NK-92 treated with Interleukin-12 subunit alpha and Interleukin-12 subunit beta, amount 100 ng/mL, for 24 hours (cell line): ENCODE results near the gene RFX4.
"Not testable (repeated sequence)": the region's sequence is repeated elsewhere in the genome, so short reads cannot be mapped to it uniquely, and the experiment has no call there.

Source experiments
- DNase-seq: peaks from one replicate; lab custom pipeline; 2025; lab: John Stamatoyannopoulos, UW

Gene RFX4

DNA sequence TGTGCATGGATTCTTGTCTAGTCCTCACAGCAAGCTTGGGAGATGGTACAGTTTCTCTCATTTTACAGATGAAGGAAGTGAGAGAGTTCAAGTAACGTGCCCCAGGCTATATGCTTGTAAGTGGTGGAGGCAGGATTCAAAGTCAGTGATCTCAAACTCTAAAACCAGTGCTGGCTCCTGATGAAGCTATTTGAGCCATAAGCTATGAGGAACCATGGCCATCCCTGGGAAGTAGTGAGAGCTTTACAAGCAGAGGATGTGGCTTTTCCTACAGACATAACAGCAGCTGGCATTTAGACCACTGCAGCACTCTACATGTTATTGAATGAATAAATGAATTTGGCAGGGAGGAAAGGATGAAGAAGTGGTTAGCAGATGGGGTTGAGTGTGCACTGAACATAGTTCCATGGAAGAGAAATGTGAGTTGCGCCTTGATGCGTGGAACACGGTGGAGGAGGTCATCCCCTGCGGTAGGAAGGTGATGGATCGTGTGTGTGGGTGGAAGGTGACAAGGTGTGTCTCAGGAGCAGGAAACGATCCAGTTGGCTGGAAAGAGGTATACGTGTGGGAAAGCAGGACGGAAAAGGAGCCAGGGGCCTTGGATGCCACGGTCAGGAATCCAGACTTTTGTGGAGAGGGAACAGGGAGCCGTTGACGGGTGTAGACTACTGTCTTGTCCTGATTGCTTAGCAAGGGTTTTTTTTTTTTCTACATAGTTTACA, 65.2 kb downstream of the RFX4 start:
- no peak for DNase-seq

DNA sequence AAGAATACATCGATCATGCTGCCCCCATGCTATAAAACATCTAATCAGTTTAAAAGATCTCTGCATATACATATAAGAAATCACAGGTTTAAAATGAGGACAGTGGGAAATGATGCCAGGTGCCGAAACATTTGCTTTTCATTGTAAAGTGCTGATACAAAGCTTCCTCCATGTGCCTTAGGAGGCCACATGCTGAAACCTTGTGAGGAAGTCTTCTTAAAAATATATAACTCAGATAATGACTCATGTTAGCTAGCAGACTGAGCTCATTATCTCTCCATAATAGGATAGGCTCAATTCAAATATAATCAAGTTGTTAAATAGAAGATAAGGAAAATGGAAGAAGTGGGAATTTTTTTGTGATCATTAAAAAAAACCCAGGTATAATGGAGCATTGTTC, 65.9 kb downstream of the RFX4 start:
- no peak for DNase-seq

- DNase-seq, result no peak
Observed at GRCh38 chr12:106651552-106651951, 68.7 kb downstream of the RFX4 start.

GRCh38 chr12:106652510-106653015, 69.8 kb downstream of the RFX4 start:
- no peak for DNase-seq

DNA sequence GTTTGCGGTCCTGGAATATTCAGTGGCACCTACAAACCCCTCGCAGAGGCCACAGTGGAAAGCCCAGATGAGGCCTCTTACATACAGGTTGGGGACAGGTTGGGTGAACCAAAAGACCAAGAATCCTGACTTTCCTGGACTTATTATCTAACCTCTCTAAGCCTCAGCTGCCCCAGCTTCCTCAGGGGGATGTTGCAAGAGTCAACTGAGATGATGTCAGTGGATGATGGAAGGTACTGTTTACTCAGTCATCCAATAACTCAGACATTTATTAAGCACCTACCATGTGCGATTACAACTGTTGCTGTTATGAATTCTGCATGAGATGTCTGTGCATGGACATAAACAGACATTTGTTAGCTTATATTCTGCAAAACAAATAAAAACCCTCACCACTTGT, 72.8 kb downstream of the RFX4 start:
- no peak for DNase-seq

GRCh38 chr12:106657488-106657887, 74.7 kb downstream of the RFX4 start:
- DNase-seq, result no peak

DNA sequence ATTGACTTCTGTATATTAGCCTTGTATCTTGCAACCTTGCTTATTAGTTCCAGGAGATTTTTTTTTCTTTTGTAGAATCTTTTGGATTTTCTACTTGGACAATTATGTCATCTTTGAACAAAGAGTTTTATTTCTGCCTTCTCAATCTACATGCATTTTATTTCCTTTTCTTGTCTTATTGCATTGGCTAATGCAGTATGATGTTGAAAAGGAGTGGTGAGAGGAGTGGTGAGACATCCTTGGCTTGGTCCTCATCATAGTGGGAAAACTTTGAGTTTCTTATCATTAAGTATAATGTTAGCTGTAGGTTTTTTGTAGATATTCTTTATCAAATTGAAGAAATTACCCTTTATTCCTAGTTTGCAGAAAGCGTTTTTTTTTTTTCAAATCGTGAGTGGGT, 80.6 kb downstream of the RFX4 start:
- no peak for DNase-seq

DNA sequence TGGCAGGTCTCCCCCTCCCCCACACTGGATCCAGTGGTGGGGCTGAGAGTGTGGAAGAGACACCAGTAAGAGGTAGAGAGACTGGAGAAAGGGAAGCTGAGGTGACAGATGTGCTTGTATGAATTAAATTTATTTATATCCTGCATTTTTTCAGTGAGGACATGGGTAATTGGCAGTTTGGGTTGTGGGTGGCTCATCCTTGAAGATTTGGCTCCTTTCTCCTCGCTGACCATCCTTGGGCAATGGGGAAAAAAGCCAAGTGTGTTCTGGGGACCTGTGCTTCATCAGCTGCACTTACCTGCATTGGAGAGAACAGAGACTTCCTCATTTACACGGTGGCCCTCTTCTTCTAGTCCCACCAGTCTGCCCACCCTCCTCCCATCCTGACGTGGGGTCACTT, 86.4 kb downstream of the RFX4 start:
- no peak for DNase-seq

DNA sequence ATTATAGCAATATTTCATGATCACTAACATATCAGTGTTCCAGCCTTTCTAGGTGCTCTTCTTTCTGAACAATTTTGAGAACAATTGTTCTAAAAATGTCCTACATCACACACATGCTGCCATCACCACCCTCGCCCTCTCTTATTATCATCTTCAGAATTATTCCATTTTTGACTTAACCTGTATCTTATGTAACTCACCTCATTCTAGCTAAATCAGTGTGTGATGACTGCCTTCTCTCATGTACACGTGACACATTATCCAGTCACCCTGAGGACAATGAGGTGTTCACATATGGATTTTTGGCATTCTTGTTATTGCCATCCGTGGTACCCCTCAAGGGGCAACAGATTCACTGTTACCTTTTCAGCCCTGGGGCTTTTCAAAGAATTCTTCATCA, 87.3 kb downstream of the RFX4 start:
- no peak for DNase-seq

- DNase-seq, result no peak
Observed at GRCh38 chr12:106671840-106672239, 89.0 kb downstream of the RFX4 start.

GRCh38 chr12:106672314-106673025, 89.7 kb downstream of the RFX4 start:
- no peak for DNase-seq

GRCh38 chr12:106673141-106673540, 90.3 kb downstream of the RFX4 start:
- no peak for DNase-seq

- DNase-seq, result no peak
Observed at GRCh38 chr12:106675651-106676435, 93.0 kb downstream of the RFX4 start.

DNA sequence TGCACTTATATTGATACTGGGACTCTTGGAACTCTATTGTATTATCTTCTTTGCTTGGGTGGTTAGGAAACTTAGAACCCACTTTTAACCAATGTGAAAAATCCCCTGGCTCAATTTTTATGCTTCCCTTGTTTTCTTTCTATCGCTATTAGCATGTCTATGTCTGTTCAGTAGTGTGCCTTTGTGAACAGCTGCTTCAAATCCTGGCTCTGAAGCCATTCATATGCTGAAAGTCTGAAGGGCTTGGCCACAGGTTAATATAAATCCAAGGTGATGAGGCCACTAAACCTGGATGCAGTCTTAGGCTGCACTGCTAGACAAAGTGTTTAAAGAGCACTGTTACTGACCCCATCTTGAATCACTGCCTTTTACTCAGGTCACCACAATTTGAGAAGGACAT, 96.8 kb downstream of the RFX4 start:
- DNase-seq, result no peak

DNA sequence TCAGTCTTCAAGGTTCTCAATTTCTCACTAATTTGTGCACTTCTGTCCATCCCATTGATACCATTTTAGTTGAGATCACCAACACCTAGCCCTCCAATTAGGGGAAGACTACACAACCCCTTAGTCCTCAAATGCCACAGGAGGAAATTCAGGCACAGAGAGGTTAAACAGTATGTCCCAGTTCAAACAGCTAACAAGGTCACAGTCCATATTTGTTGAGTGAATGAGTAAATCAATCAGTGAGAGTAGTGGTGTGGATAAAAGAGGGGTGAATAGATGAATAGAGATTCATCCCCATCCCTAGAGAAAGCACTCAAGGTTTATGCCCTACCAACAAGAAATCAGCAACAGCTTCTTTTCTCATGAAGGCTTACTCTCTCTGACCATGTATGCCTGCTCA, 97.5 kb downstream of the RFX4 start:
- DNase-seq, result no peak

GRCh38 chr12:106681210-106681609, 98.4 kb downstream of the RFX4 start:
- no peak for DNase-seq

DNA sequence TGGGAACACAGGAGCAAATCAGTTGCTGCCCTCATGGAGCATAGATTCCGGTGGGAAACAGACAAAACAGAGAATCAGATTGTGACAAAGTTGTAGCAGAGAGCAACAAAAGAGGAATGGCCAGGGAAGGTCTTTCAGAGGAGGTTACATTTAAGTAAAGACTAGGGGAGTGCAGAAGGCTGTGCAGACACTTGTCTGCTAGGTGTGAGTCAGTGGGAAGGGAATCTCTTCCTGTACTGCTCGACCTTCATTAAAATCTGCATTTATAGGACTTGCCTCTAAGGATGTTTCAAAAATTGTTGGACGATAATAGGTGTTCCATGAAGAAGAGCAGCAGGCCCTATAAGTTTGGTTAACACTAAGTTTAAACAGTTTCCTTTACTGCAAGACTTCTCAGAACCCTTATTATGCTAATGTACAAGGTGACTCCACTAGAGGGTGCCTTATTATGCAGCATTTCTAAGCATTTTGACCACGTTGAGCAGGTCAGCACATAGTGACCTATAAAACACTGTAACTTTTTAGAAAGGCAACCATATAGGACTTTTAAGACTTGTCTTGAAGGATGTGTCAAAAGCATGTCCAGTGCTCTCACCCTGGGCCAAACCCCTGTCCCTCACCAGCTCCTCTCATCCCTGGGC, 99.9 kb downstream of the RFX4 start:
- no peak for DNase-seq

GRCh38 chr12:106684497-106684896, 101.7 kb downstream of the RFX4 start:
- no peak for DNase-seq

DNA sequence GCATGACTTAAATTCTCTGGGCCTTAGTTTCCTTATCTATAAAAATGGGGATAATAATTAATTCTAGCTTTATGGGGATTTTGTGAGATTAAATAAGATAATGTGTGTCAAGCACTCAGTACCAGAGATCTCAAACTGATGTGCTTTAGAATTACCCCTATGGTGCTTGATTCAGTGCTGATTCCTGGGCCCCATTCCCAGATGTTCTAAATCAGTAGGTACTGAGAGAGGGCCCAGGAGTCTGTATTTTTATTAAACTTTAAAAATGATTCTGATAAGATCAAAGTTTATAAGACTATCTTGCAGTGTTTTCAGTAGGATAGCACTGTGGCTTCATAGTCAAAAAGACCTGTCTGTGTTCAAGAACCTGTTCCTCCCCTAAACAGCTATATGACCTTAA, 102.6 kb downstream of the RFX4 start:
- no peak for DNase-seq

DNA sequence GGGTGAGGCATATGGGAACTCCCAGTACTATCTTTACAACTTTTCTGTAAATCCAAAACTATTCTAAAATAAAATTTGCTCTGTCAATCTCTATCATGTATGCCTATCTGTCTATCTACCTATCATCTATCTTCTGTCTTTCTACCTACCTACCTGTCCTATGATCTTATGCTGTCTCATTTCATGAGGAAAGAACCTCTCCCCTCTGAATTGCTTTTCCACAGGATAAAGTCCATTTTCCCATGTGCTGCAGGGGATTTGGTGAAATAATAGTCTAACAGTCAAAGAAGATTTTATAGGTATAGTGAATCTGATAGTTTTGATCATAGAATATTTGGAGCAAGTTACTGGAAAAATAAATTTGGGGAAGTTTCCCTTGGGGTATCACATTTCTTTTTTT, 104.9 kb downstream of the RFX4 start:
- no peak for DNase-seq

- no peak for DNase-seq
Observed at GRCh38 chr12:106690569-106691305, 107.9 kb downstream of the RFX4 start.

GRCh38 chr12:106692033-106692432, 109.2 kb downstream of the RFX4 start:
- DNase-seq, result not testable (repeated sequence)
